ENCODE data around the gene SNAP23. TPM values are rescaled to one million over a fixed set of nuclear protein-coding genes. Genes with fewer than 3 reads are reported as not detected.

Gene SNAP23
- total and polyA plus RNA-seq, 7 donors: 43.8 to 107 (median 67.0) TPM

GRCh38 chr15:42450425-42450790, 45.0 kb upstream of the SNAP23 start:
- peaks cover 0 to 13% (median 3%) of the 10 kb centered on the region in 4 donors for H3K4me1 ChIP-seq
- no peak for DNase-seq
- no peaks in the 10 kb centered on the region for H3K9me3 ChIP-seq
- peaks cover 0 to 67% (median 34%) of the 10 kb centered on the region in 4 donors for H3K36me3 ChIP-seq
- no peak overlapping the region for H3K4me3 ChIP-seq
- TF ChIP-seq CTCF (IDR thresholded peaks at IDR 0.05) (no peak), POLR2A (IDR thresholded peaks at IDR 0.05) (no peak), POLR2AphosphoS5 (IDR thresholded peaks at IDR 0.05) (no peak), EP300 (IDR thresholded peaks at IDR 0.05) (no peak)
- intact Hi-C loops (cut with DNase I): no loop called here
- 96 to 97% methylated on average over 4 of the region's 4 CpGs for WGBS, 2 donors
- no peak overlapping the region for H3K27ac ChIP-seq
- no peaks in the 10 kb centered on the region for H3K27me3 ChIP-seq

- H3K36me3 ChIP-seq: peaks cover 0 to 34% (median 14%) of the 10 kb centered on the region in 4 donors
- H3K4me3 ChIP-seq: no peak overlapping the region
- no peaks in the 10 kb centered on the region for H3K9me3 ChIP-seq
- H3K27me3 ChIP-seq: no peaks in the 10 kb centered on the region
- intact Hi-C loops (cut with DNase I): no loop called here
- no peak for DNase-seq
- 93 to 94% methylated on average over 3 of the region's 3 CpGs for WGBS, 2 donors
- H3K27ac ChIP-seq: no peak overlapping the region
- peaks cover 2 to 45% (median 33%) of the 10 kb centered on the region in 4 donors for H3K4me1 ChIP-seq
- TF ChIP-seq EP300 (IDR thresholded peaks at IDR 0.05) (no peak), CTCF (IDR thresholded peaks at IDR 0.05) (no peak), POLR2A (IDR thresholded peaks at IDR 0.05) (no peak)
These were observed 41.6 kb upstream of the SNAP23 start for GRCh38 chr15:42453826-42454225.

- H3K4me3 ChIP-seq: peak overlapping the region; percentile 7 to 37 (median 30)
- no peaks in the 10 kb centered on the region for H3K27me3 ChIP-seq
- H3K9me3 ChIP-seq: no peaks in the 10 kb centered on the region
- intact Hi-C loops (cut with DNase I): no loop called here
- peaks cover 2 to 46% (median 34%) of the 10 kb centered on the region in 4 donors for H3K4me1 ChIP-seq
- peak overlapping the region; percentile 80 to 90 (median 89) for H3K27ac ChIP-seq
- no peak for DNase-seq
- peaks cover 0 to 10% (median 1%) of the 10 kb centered on the region in 4 donors for H3K36me3 ChIP-seq
- no peak for TF ChIP-seq POLR2A (IDR thresholded peaks at IDR 0.05)
- no peak for TF ChIP-seq CTCF (IDR thresholded peaks at IDR 0.05)
- no peak for TF ChIP-seq EP300 (IDR thresholded peaks at IDR 0.05)
- no peak for TF ChIP-seq POLR2AphosphoS5 (IDR thresholded peaks at IDR 0.05)
These were observed 38.9 kb upstream of the SNAP23 start for GRCh38 chr15:42456531-42456930.

- H3K36me3 ChIP-seq: peaks cover 0 to 5% (median 0%) of the 10 kb centered on the region in 4 donors
- H3K4me3 ChIP-seq: peak overlapping the region in 3 of 4 donors; percentile 27 to 37 (median 33)
- intact Hi-C loops (cut with DNase I): no loop called here
- DNase-seq: no peak
- peak overlapping the region; percentile 80 to 90 (median 89) for H3K27ac ChIP-seq
- H3K4me1 ChIP-seq: peaks cover 2 to 46% (median 34%) of the 10 kb centered on the region in 4 donors
- H3K9me3 ChIP-seq: no peaks in the 10 kb centered on the region
- H3K27me3 ChIP-seq: no peaks in the 10 kb centered on the region
- WGBS, 2 donors: 46 to 77% methylated on average over 3 of the region's 3 CpGs
- no peak for TF ChIP-seq POLR2A (IDR thresholded peaks at IDR 0.05)
- TF ChIP-seq CTCF (IDR thresholded peaks at IDR 0.05): no peak
- no peak for TF ChIP-seq EP300 (IDR thresholded peaks at IDR 0.05)
- no peak for TF ChIP-seq POLR2AphosphoS5 (IDR thresholded peaks at IDR 0.05)
These were observed 38.5 kb upstream of the SNAP23 start for GRCh38 chr15:42456971-42457370.

Data from sigmoid colon (tissue), 7 donors.